PC-9 (cell line): ENCODE measurements around the gene MIEF1. TPM values are rescaled to one million over a fixed set of nuclear protein-coding genes. Genes with fewer than 3 reads are reported as not detected.

ENCODE experiments used
- BruUV-seq: library from RNA; stranded (reverse); fragments of 400-500 nt; replicated peaks from 2 replicates; lab custom pipeline; 2021; lab: Mats Ljungman, UMichigan
- CTCF ChIA-PET: fragments of 300-600 bp; sonication (Branson Sonifier 250); formaldehyde crosslinking; loops from one replicate; lab custom pipeline; 2022; ENCODE audit warnings: antibody characterized with exemption; lab: Charles Lee
- POLR2A ChIA-PET: fragments of 300-600 bp; sonication (Branson Sonifier 250); formaldehyde crosslinking; loops from one replicate; lab custom pipeline; 2022; ENCODE audit warnings: antibody characterized with exemption; ENCODE audit not compliant: unreplicated experiment; lab: Charles Lee
- DNase-seq, 2 experiments: peaks; one replicate each; pipeline versions ENCODE4 v3.0.0 to v3.0.0-alpha.2; 2015 to 2022; ENCODE audit warnings: mixed read lengths in 1 of 2
- H2AFZ ChIP-seq: fragments of 200-600 bp; sonication (generic); 2 replicates; pipeline ENCODE4 v1.8.1; 2017; ENCODE audit warnings: antibody characterized with exemption
- H3F3A ChIP-seq: fragments of 200-600 bp; sonication (generic); 2 replicates; pipeline ENCODE4 v1.8.1; 2017; ENCODE audit warnings: antibody characterized with exemption, mild to moderate bottlenecking, low read depth; ENCODE audit not compliant: insufficient read depth
- H3K27ac ChIP-seq: fragments of 200-600 bp; sonication (generic); 2 replicates; pipeline ENCODE4 v1.6.1; 2016; ENCODE audit warnings: mixed run types
- H3K27me3 ChIP-seq: fragments of 200-600 bp; sonication (generic); 2 replicates; pipeline ENCODE4 v1.6.1; 2016; ENCODE audit warnings: low read depth, mixed run types; ENCODE audit not compliant: insufficient read depth
- H3K36me3 ChIP-seq: fragments of 200-600 bp; sonication (generic); 2 replicates; pipeline ENCODE4 v1.6.1; 2016; ENCODE audit warnings: low read depth, mixed run types
- H3K4me1 ChIP-seq: fragments of 200-600 bp; sonication (generic); replicated peaks from 2 replicates; pipeline ENCODE4 v1.6.1; 2016; ENCODE audit warnings: mixed run types; ENCODE audit not compliant: insufficient read depth
- H3K4me2 ChIP-seq: fragments of 200-600 bp; sonication (generic); 2 replicates; pipeline ENCODE4 v1.6.1; 2017; ENCODE audit warnings: mixed run types
- H3K4me3 ChIP-seq: fragments of 200-600 bp; sonication (generic); 2 replicates; pipeline ENCODE4 v1.6.1; 2016; ENCODE audit warnings: mixed run types
- H3K79me2 ChIP-seq: fragments of 200-600 bp; sonication (generic); 2 replicates; pipeline ENCODE4 v1.6.1; 2017; ENCODE audit warnings: low read depth, mixed run types
- H3K9me2 ChIP-seq: fragments of 200-600 bp; sonication (generic); 2 replicates; pipeline ENCODE4 v1.8.1; 2017; ENCODE audit warnings: mild to moderate bottlenecking; ENCODE audit not compliant: insufficient read depth
- H3K9me3 ChIP-seq: fragments of 200-600 bp; sonication (generic); 2 replicates; pipeline ENCODE4 v1.8.1; 2016; ENCODE audit warnings: low read depth; ENCODE audit not compliant: insufficient read depth
- H4K20me1 ChIP-seq: fragments of 200-600 bp; sonication (generic); 2 replicates; pipeline ENCODE4 v1.8.1; 2017; ENCODE audit not compliant: insufficient read depth
- CTCF ChIP-seq: fragments of 200-600 bp; sonication (generic); conservative IDR thresholded peaks from 2 replicates; pipeline ENCODE4 v1.6.1; 2017; ENCODE audit warnings: mixed run types, antibody characterized with exemption, mild to moderate bottlenecking, moderate library complexity
- EZH2 ChIP-seq: fragments of 200-600 bp; sonication (generic); IDR thresholded peaks from 2 replicates; pipeline ENCODE4 v1.8.0; 2017; ENCODE audit warnings: antibody characterized with exemption, low read depth
- intact Hi-C: fragments of 100-400 bp; cut with micrococcal nuclease; formaldehyde crosslinking; loops from one replicate; pipeline ENCODE4 v1.10.0; 2022; ENCODE audit not compliant: unreplicated experiment
- total RNA-seq: library from RNA; stranded (reverse); gene quantifications from 2 replicates; pipeline ENCODE4 v1.2.3, GENCODE V29; 2021

Gene MIEF1
- total RNA-seq, 1 experiment from 2014 or later, result 36.9 TPM

- no peaks in the 10 kb centered on the region for H3K9me2 ChIP-seq
- CTCF ChIA-PET, result no interaction called here
Measured at GRCh38 chr22:39466228-39467006, 35.7 kb upstream of the MIEF1 start.

GRCh38 chr22:39467390-39467895, 34.6 kb upstream of the MIEF1 start:
- peaks cover 11% of the 10 kb centered on the region for H3K27me3 ChIP-seq
- H3K36me3 ChIP-seq, result no peaks in the 10 kb centered on the region
- no TSS peak for BruUV-seq
- H3F3A ChIP-seq, result no peaks in the 10 kb centered on the region; the same call in 1 of the 2 replicates
- no peak for DNase-seq
- no peak overlapping the region for H3K4me2 ChIP-seq
- H3K4me3 ChIP-seq, result no peak overlapping the region
- H3K27ac ChIP-seq, result no peak overlapping the region
- no peaks in the 10 kb centered on the region for H3K79me2 ChIP-seq
- ChIA-PET CTCF (no interaction called here), POLR2A (no interaction called here)
- H2AFZ ChIP-seq, result no peak overlapping the region
- H4K20me1 ChIP-seq, result no peaks in the 10 kb centered on the region
- no peak for TF ChIP-seq EZH2
- TF ChIP-seq CTCF, result no peak
- H3K9me2 ChIP-seq, result no peaks in the 10 kb centered on the region
- intact Hi-C loops, result no loop called here
- no peaks in the 10 kb centered on the region for H3K9me3 ChIP-seq
- peaks cover 17% of the 10 kb centered on the region for H3K4me1 ChIP-seq

More at GRCh38 chr22:39466228-39467006, 35.7 kb upstream of the MIEF1 start:
- no peak for DNase-seq
- no peak overlapping the region for H3K4me2 ChIP-seq
- H3K4me1 ChIP-seq, result peaks cover 6% of the 10 kb centered on the region
- H4K20me1 ChIP-seq, result no peaks in the 10 kb centered on the region
- H3F3A ChIP-seq, result no peaks in the 10 kb centered on the region; the same call in 1 of the 2 replicates
- no peaks in the 10 kb centered on the region for H3K36me3 ChIP-seq
- no peak for TF ChIP-seq EZH2
- no peak for TF ChIP-seq CTCF
- no peaks in the 10 kb centered on the region for H3K9me3 ChIP-seq
- intact Hi-C loops, result no loop called here
- no TSS peak for BruUV-seq
- no peaks in the 10 kb centered on the region for H3K79me2 ChIP-seq
- POLR2A ChIA-PET, result no interaction called here
- H3K27ac ChIP-seq, result no peak overlapping the region
- peaks cover 11% of the 10 kb centered on the region for H3K27me3 ChIP-seq
- no peak overlapping the region for H2AFZ ChIP-seq
- no peak overlapping the region for H3K4me3 ChIP-seq

- intact Hi-C loops, result no loop called here
- no peak overlapping the region for H3K4me2 ChIP-seq
- no peak overlapping the region for H3K27ac ChIP-seq
- ChIA-PET CTCF (interaction anchor here (0.6 kb wide), 1 partner anchor 47 kb away, joined by 6 read pairs; no protein-coding TSS in a partner anchor), POLR2A (no interaction called here)
- no peaks in the 10 kb centered on the region for H3K9me2 ChIP-seq
- TF ChIP-seq EZH2 (no peak), CTCF (no peak)
- H3K36me3 ChIP-seq, result no peaks in the 10 kb centered on the region
- no peaks in the 10 kb centered on the region for H3K79me2 ChIP-seq
- no peak for DNase-seq
- no peak overlapping the region for H3K4me3 ChIP-seq
- BruUV-seq, result no TSS peak
- no peaks in the 10 kb centered on the region for H3F3A ChIP-seq
- no peaks in the 10 kb centered on the region for H3K9me3 ChIP-seq
- no peaks in the 10 kb centered on the region for H4K20me1 ChIP-seq
- peaks cover 11% of the 10 kb centered on the region for H3K27me3 ChIP-seq
- peaks cover 21% of the 10 kb centered on the region for H3K4me1 ChIP-seq
- no peak overlapping the region for H2AFZ ChIP-seq
Measured at GRCh38 chr22:39468487-39469325, 33.4 kb upstream of the MIEF1 start.
